CD4-positive, alpha-beta memory T cell (primary cell): ENCODE results near the gene NFATC2. TPM values are rescaled to one million over a fixed set of nuclear protein-coding genes. Genes with fewer than 3 reads are reported as not detected.
A peak's percentile ranks its signal among the peaks of the same experiment; 100 is the strongest.

Source experiments
- CTCF ChIA-PET: fragments of 350-600 bp; sonication (Branson Sonifier 250); formaldehyde crosslinking; loops from one replicate; lab custom pipeline; 2021; ENCODE audit warnings: inconsistent platforms; ENCODE audit not compliant: partially characterized antibody; lab: Charles Lee
- POLR2A ChIA-PET: fragments of 350-600 bp; sonication (Branson Sonifier 250); formaldehyde crosslinking; loops from one replicate; lab custom pipeline; 2021; ENCODE audit not compliant: partially characterized antibody; lab: Charles Lee
- DNase-seq, 5 donors: peaks; one replicate each; pipeline versions ENCODE4 v3.0.0 to v3.0.0-alpha.2; 2020 to 2022; ENCODE audit warnings: mixed read lengths in 1 of 5
- H3K27ac ChIP-seq: one replicate; pipeline ENCODE4 v1.7.0; 2013; ENCODE audit warnings: low read depth, low read length
- H3K27me3 ChIP-seq: 2 replicates; pipeline ENCODE4 v1.7.0; 2013; ENCODE audit warnings: mild to moderate bottlenecking, low read length, moderate library complexity; ENCODE audit not compliant: insufficient read depth
- H3K36me3 ChIP-seq: 2 replicates; pipeline ENCODE4 v1.7.0; 2013; ENCODE audit warnings: mild to moderate bottlenecking, low read length, moderate library complexity; ENCODE audit not compliant: insufficient read depth
- H3K4me1 ChIP-seq: 2 replicates; pipeline ENCODE4 v1.7.0; 2013; ENCODE audit warnings: mild to moderate bottlenecking, low read length, moderate library complexity; ENCODE audit not compliant: insufficient read depth
- H3K4me3 ChIP-seq, 2 donors: one replicate each; pipeline ENCODE4 v1.7.0; 2013; ENCODE audit warnings: low read length in 2 of 2, mild to moderate bottlenecking in 1 of 2
- H3K9me3 ChIP-seq, 2 donors: one replicate each; pipeline ENCODE4 v1.7.0; 2013; ENCODE audit warnings: low read length in 2 of 2, control low read depth in 1 of 2; ENCODE audit not compliant: control insufficient read depth in 1 of 2
- H3K27ac Mint-ChIP-seq, 7 donors: one replicate each; pipeline ENCODE4 v1.8.0; 2020 to 2021; ENCODE audit warnings: mixed read lengths in 7 of 7, mild to moderate bottlenecking in 6 of 7, inconsistent platforms in 3 of 7, moderate library complexity in 3 of 7
- H3K27me3 Mint-ChIP-seq, 2 donors: one replicate each; pipeline ENCODE4 v1.8.0; 2020 to 2021; ENCODE audit warnings: mixed read lengths in 2 of 2
- H3K36me3 Mint-ChIP-seq, 2 donors: one replicate each; pipeline ENCODE4 v1.8.0; 2020 to 2021; ENCODE audit warnings: mixed read lengths in 2 of 2, inconsistent platforms in 1 of 2, mild to moderate bottlenecking in 1 of 2
- H3K4me1 Mint-ChIP-seq, 4 donors: one replicate each; pipeline ENCODE4 v1.8.0; 2020 to 2021; ENCODE audit warnings: mixed read lengths in 4 of 4, mild to moderate bottlenecking in 1 of 4
- H3K4me3 Mint-ChIP-seq, 8 donors: one replicate each; pipeline ENCODE4 v1.8.0; 2020 to 2021; ENCODE audit warnings: mixed read lengths in 8 of 8, mild to moderate bottlenecking in 7 of 8, moderate library complexity in 6 of 8, inconsistent platforms in 3 of 8
- H3K9me3 Mint-ChIP-seq, 8 donors: one replicate each; pipeline ENCODE4 v1.8.0; 2020 to 2021; ENCODE audit warnings: mixed read lengths in 8 of 8, mild to moderate bottlenecking in 5 of 8, inconsistent platforms in 3 of 8, moderate library complexity in 1 of 8
- intact Hi-C: fragments of 100-400 bp; cut with micrococcal nuclease; formaldehyde crosslinking; loops from one replicate; pipeline ENCODE4 v1.15.1; 2023
- polyA plus RNA-seq, 2 donors: library from polyadenylated mRNA; unstranded; fragments of 300-500 nt; fragmentation: Illumina TruSeq; gene quantifications; one replicate each; pipeline ENCODE4 v1.2.3, GENCODE V29; 2021
- total RNA-seq, 2 experiments: library from RNA; stranded (reverse); gene quantifications; one replicate each; pipeline ENCODE4 v1.2.3, GENCODE V29; 2021

The NFATC2 gene
- total and polyA plus RNA-seq, 4 experiments from 2014 or later: 14.0 to 71.6 (median 53.7) TPM

DNA sequence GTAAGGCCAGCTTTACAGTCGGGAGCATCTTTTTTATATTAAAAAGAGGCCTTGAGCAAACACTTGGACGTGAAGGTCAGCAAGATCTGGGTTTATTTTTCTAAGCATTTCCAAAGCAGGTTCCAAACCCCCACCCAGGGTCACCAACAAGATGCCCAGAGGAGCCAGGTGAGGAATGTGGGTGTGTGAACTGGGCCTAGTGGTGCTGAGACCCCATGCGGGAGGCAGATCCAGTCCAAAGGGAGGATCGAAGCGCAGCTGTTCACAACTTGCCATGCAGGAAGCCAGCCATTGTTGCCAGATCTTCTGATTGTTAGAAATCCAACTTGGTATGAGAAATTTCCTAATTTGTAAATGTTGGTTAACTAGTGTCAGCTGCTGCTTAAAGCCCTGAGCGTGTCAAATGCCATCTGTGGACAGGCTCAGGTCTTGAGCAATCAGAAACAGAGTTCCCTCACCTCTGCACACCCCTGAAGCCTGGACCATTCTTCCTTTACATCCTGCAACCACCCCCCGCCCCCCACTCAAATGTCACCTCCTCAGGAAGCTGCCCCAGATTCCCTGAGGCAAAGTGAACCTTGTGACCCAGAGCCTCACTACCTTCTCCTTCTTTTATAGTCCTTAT lies 46.5 kb downstream of the NFATC2 start:
- no peak for DNase-seq
- H3K9me3 ChIP-seq: no peaks in the 10 kb centered on the region
- peak overlapping the region; percentile 94 to 99 (median 97) for H3K27ac Mint-ChIP-seq
- H3K4me1 ChIP-seq: peaks cover 96% of the 10 kb centered on the region
- ChIA-PET CTCF (interaction anchor here (0.9 to 3.0 kb wide), 5 partner anchors 16 to 110 kb away, joined by 3 to 16 read pairs (median 4); no protein-coding TSS in a partner anchor), POLR2A (interaction anchor here (0.8 to 8.4 kb wide), 4 partner anchors 18 to 94 kb away, joined by 3 to 84 read pairs (median 15); partner anchors contain the start of gene NFATC2)
- peaks cover 77 to 98% (median 90%) of the 10 kb centered on the region in 4 donors for H3K4me1 Mint-ChIP-seq
- H3K36me3 ChIP-seq: no peaks in the 10 kb centered on the region
- intact Hi-C loops: loop anchor here (5.0 kb wide), 1 partner anchor 39 kb away; no protein-coding TSS in a partner anchor
- H3K36me3 Mint-ChIP-seq: peaks cover 32 to 40% of the 10 kb centered on the region in 2 donors
- H3K9me3 Mint-ChIP-seq: peaks cover 0 to 2% (median 0%) of the 10 kb centered on the region in 8 donors
- peak overlapping the region in 7 of 8 donors; percentile 35 to 95 (median 75) for H3K4me3 Mint-ChIP-seq
- H3K4me3 ChIP-seq: no peak overlapping the region
- peak overlapping the region; percentile 51 for H3K27ac ChIP-seq
- no peaks in the 10 kb centered on the region for H3K27me3 Mint-ChIP-seq
- H3K27me3 ChIP-seq: no peaks in the 10 kb centered on the region

DNA sequence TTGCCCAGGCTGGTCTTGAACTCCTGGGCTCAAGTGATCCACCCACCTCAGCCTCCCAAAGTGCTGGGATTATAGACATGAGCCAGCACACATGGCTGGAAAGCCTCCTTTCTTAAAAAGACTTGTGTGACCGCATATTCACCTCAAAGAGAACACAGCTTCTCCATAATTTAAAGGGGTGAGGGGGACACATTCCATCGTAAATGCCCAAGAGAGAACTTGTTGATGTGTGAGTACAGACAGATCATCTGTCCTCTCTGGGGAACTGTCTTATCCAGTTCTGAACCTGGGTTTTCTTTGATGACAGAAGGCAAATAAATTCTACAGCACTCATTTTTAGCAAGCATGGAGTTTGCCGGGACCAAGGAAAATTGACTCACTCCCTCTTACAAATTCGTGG lies 47.2 kb downstream of the NFATC2 start:
- H3K27me3 Mint-ChIP-seq: no peaks in the 10 kb centered on the region
- no peak overlapping the region for H3K4me3 ChIP-seq
- peaks cover 0 to 2% (median 0%) of the 10 kb centered on the region in 8 donors for H3K9me3 Mint-ChIP-seq
- peak overlapping the region; percentile 94 to 99 (median 97) for H3K27ac Mint-ChIP-seq
- H3K27ac ChIP-seq: peak overlapping the region; percentile 51
- peaks cover 95% of the 10 kb centered on the region for H3K4me1 ChIP-seq
- no peaks in the 10 kb centered on the region for H3K36me3 ChIP-seq
- peaks cover 79 to 100% (median 89%) of the 10 kb centered on the region in 4 donors for H3K4me1 Mint-ChIP-seq
- ChIA-PET POLR2A (interaction anchor here (0.8 to 8.4 kb wide), 9 partner anchors 19 to 96 kb away, joined by 3 to 84 read pairs (median 8); partner anchors contain the start of gene NFATC2), CTCF (interaction anchor here (0.9 to 3.0 kb wide), 5 partner anchors 16 to 109 kb away, joined by 3 to 16 read pairs (median 3); no protein-coding TSS in a partner anchor)
- intact Hi-C loops: loop anchor here (5.0 kb wide), 1 partner anchor 38 kb away; no protein-coding TSS in a partner anchor
- H3K4me3 Mint-ChIP-seq: peak overlapping the region in 5 of 8 donors; percentile 41 to 95 (median 85)
- H3K27me3 ChIP-seq: no peaks in the 10 kb centered on the region
- peaks cover 34 to 42% of the 10 kb centered on the region in 2 donors for H3K36me3 Mint-ChIP-seq
- no peak for DNase-seq
- no peaks in the 10 kb centered on the region for H3K9me3 ChIP-seq

DNA sequence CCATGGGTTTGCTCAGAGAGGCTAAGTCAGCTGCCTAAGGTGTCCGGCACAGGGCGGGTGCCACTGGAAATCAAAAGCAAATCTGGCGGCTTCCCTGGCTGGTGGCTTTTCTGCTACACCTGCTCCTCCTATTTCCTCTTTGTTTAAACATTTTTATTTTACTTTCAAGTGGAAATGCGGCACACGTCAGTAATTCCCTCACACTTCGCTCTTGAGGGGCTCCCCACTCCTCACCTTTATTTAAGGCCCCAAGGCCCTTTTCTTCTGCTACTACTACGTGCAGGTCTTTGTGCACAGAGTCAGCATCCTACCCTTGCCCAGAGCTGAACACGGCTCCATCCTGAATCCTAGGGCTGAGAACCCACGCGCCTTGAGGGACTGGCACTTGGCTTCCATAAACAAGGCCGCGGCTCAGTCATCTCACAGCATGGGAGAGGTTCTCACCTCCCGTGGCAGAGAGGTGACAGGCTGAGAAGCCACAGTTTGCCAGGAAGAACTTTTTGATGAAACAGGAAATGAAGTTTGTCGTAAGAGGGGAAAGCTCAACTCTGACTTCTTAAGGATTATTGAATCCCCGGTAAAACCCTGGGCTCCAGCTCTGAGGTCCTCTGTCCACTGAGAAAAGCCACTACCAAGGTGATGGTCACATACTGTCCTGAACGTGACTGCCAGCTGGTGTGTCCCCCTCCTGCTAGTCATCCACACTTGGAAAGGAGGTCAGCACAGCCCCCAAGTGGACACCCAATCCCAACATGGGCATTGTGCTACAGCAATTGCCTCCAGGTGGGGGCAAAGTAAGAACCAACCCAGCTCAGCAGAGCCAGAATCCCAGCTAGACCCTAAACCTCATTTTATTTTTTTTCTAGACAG lies 48.0 kb downstream of the NFATC2 start:
- Mint-ChIP-seq H3K27me3 (no peaks in the 10 kb centered on the region), H3K36me3 (peaks cover 42 to 45% of the 10 kb centered on the region in 2 donors), H3K9me3 (peaks cover 0 to 2% (median 0%) of the 10 kb centered on the region in 8 donors), H3K4me1 (peaks cover 78 to 100% (median 89%) of the 10 kb centered on the region in 4 donors), H3K4me3 (peak overlapping the region; percentile 52 to 95 (median 86)), H3K27ac (peak overlapping the region; percentile 94 to 99 (median 97))
- Histone ChIP-seq H3K9me3 (no peaks in the 10 kb centered on the region), H3K27ac (peak overlapping the region; percentile 51), H3K4me1 (peaks cover 87% of the 10 kb centered on the region), H3K36me3 (no peaks in the 10 kb centered on the region), H3K27me3 (no peaks in the 10 kb centered on the region), H3K4me3 (peak overlapping the region; percentile 3 to 31)
- POLR2A ChIA-PET: interaction anchor here (1.2 to 4.4 kb wide), 9 partner anchors 13 to 96 kb away, joined by 3 to 22 read pairs (median 7); partner anchors contain the start of gene NFATC2
- CTCF ChIA-PET: interaction anchor here (1.2 to 3.0 kb wide), 4 partner anchors 16 to 108 kb away, joined by 3 to 16 read pairs (median 4); no protein-coding TSS in a partner anchor
- DNase-seq: peak; percentile 46 to 71 (median 59)
- intact Hi-C loops: loop anchor here (5.0 kb wide), 1 partner anchor 37 kb away; no protein-coding TSS in a partner anchor

DNA sequence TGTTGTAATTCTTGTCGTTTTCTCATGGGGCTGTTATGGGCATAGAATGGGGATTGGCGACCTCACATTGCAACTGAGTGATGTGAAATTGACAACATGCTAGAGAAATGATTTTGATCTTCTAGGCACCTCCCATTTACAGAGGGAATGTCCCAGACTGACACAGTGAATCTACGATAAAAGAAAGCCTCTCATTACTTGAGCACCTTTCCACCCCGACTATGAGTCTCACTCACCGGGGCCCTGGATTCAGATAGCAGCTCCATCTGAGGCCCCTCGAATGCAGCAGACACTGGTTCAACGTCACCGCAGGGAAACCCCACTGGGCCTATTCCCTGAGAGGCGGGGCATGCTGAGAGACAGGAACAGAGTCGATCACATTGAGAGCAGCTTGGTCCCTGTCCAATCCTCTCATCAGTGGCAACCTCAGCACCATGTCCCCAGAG lies 49.1 kb downstream of the NFATC2 start:
- CTCF ChIA-PET: interaction anchor here (0.6 to 3.0 kb wide), 2 partner anchors 107 to 113 kb away, joined by 3 to 16 read pairs; no protein-coding TSS in a partner anchor
- no peaks in the 10 kb centered on the region for H3K27me3 Mint-ChIP-seq
- Histone ChIP-seq H3K4me1 (peaks cover 81% of the 10 kb centered on the region), H3K27me3 (no peaks in the 10 kb centered on the region), H3K9me3 (no peaks in the 10 kb centered on the region), H3K27ac (peak overlapping the region; percentile 51), H3K4me3 (no peak overlapping the region), H3K36me3 (peaks cover 2% of the 10 kb centered on the region)
- peak in 1 of 5 donors; percentile 82 for DNase-seq
- POLR2A ChIA-PET: interaction anchor here (1.0 to 4.4 kb wide), 8 partner anchors 12 to 93 kb away, joined by 3 to 22 read pairs (median 8); partner anchors contain the start of gene NFATC2
- H3K27ac Mint-ChIP-seq: peak overlapping the region; percentile 94 to 99 (median 97)
- H3K9me3 Mint-ChIP-seq: peaks cover 0 to 2% (median 0%) of the 10 kb centered on the region in 8 donors
- peaks cover 40 to 50% of the 10 kb centered on the region in 2 donors for H3K36me3 Mint-ChIP-seq
- intact Hi-C loops: no loop called here
- H3K4me3 Mint-ChIP-seq: peak overlapping the region in 7 of 8 donors; percentile 50 to 95 (median 86)
- H3K4me1 Mint-ChIP-seq: peaks cover 75 to 98% (median 87%) of the 10 kb centered on the region in 4 donors

DNA sequence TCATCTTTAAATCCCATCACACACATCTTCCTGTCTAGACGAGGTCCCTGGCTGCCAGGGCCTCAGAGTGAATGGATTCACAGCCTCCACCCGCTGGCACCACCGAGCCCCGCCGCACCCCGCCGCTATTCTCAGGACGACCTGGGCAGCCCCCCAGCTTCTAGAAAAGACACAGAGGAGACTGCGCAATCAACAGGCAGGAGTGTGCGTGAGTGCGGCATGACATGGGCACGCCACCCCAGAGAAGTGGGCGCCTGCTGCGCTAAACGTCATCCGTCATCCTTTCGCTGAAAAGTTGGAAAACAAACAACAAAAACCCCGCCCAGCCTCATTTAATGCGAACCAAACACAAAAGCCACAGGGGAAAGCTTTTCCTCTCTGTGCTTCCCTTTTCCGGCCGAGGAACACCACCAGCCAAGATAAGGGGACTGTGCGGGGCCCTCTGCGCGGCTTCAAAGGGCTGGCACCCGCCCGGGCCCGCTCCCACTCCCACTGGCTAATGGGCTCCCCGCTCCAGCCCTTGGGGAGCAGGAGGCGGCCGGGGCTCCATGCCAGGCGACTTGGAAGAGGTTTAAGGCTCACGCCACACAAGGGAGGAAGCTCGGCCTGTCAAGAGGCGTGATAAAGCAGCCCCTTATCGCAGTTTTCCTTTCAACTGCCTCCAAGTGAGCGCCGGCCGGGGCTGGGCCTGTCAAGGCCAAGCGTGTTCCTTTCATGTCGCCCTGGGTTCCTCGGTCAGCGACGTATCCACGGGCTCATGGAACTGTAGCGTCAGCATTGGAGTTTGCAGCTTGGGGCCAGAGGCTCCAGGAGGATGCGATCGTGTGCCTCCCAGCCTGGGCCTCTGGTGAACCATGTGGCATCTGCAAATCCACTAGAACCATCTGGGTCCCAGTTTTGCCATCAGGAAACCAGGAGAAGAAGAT lies 50.1 kb downstream of the NFATC2 start:
- no peak for DNase-seq
- Histone ChIP-seq H3K4me1 (peaks cover 75% of the 10 kb centered on the region), H3K27me3 (no peaks in the 10 kb centered on the region), H3K27ac (peak overlapping the region; percentile 51), H3K36me3 (peaks cover 12% of the 10 kb centered on the region), H3K9me3 (no peaks in the 10 kb centered on the region), H3K4me3 (no peak overlapping the region)
- Mint-ChIP-seq H3K4me3 (peak overlapping the region in 5 of 8 donors; percentile 31 to 81 (median 35)), H3K4me1 (peaks cover 66 to 97% (median 85%) of the 10 kb centered on the region in 4 donors), H3K27me3 (no peaks in the 10 kb centered on the region), H3K27ac (peak overlapping the region in 6 of 7 donors; percentile 70 to 99 (median 81)), H3K9me3 (peaks cover 0 to 2% (median 0%) of the 10 kb centered on the region in 8 donors), H3K36me3 (peaks cover 44 to 55% of the 10 kb centered on the region in 2 donors)
- CTCF ChIA-PET: interaction anchor here (3.0 kb wide), 1 partner anchor 106 kb away, joined by 16 read pairs; no protein-coding TSS in a partner anchor
- intact Hi-C loops: no loop called here
- POLR2A ChIA-PET: interaction anchor here (1.0 to 4.4 kb wide), 4 partner anchors 11 to 76 kb away, joined by 3 to 22 read pairs (median 9); partner anchors contain the start of gene NFATC2
